ENCODE data around the gene DIAPH3.
A peak's percentile ranks its signal among the peaks of the same experiment; 100 is the strongest.

DIAPH3 gene

GRCh38 chr13:59771272-59771671, 392.5 kb downstream of the DIAPH3 start:
- DNase-seq (ENCODE audit: low read depth) = no peak

GRCh38 chr13:59770451-59770850, 393.3 kb downstream of the DIAPH3 start:
- DNase-seq (ENCODE audit: low read depth) = no peak

- DNase-seq (ENCODE audit: low read depth) = no peak
Measured at GRCh38 chr13:59766236-59766635, 397.5 kb downstream of the DIAPH3 start.

- DNase-seq (ENCODE audit: low read depth) = no peak
Measured at GRCh38 chr13:59755632-59756290, 408.0 kb downstream of the DIAPH3 start.

GRCh38 chr13:59754411-59754810, 409.3 kb downstream of the DIAPH3 start:
- no peak for DNase-seq (ENCODE audit: low read depth)

- DNase-seq (ENCODE audit: low read depth) = no peak
Measured at GRCh38 chr13:59750860-59751259, 412.9 kb downstream of the DIAPH3 start.

- no peak for DNase-seq (ENCODE audit: low read depth)
Measured at GRCh38 chr13:59748046-59748445, 415.7 kb downstream of the DIAPH3 start.

GRCh38 chr13:59747529-59747928, 416.2 kb downstream of the DIAPH3 start:
- no peak for DNase-seq (ENCODE audit: low read depth)

GRCh38 chr13:59746291-59746962, 417.3 kb downstream of the DIAPH3 start:
- peak; percentile 35 for DNase-seq (ENCODE audit: low read depth)

- DNase-seq (ENCODE audit: low read depth) = no peak
Measured at GRCh38 chr13:59745392-59745788, 418.3 kb downstream of the DIAPH3 start.

GRCh38 chr13:59744747-59745391, 418.9 kb downstream of the DIAPH3 start:
- DNase-seq (ENCODE audit: low read depth) = no peak

GRCh38 chr13:59743195-59743594, 420.5 kb downstream of the DIAPH3 start:
- no peak for DNase-seq (ENCODE audit: low read depth)

GRCh38 chr13:59742467-59742866, 421.3 kb downstream of the DIAPH3 start:
- no peak for DNase-seq (ENCODE audit: low read depth)

GRCh38 chr13:59738921-59739320, 424.8 kb downstream of the DIAPH3 start:
- no peak for DNase-seq (ENCODE audit: low read depth)

GRCh38 chr13:59734393-59734792, 429.3 kb downstream of the DIAPH3 start:
- no peak for DNase-seq (ENCODE audit: low read depth)

- DNase-seq (ENCODE audit: low read depth) = no peak
Measured at GRCh38 chr13:59733744-59734143, 430.0 kb downstream of the DIAPH3 start.

GRCh38 chr13:59730026-59730425, 433.7 kb downstream of the DIAPH3 start:
- no peak for DNase-seq (ENCODE audit: low read depth)

GRCh38 chr13:59728896-59729545, 434.7 kb downstream of the DIAPH3 start:
- DNase-seq (ENCODE audit: low read depth) = no peak

- no peak for DNase-seq (ENCODE audit: low read depth)
Measured at GRCh38 chr13:59721926-59722910, 441.5 kb downstream of the DIAPH3 start.

- DNase-seq (ENCODE audit: low read depth) = no peak
Measured at GRCh38 chr13:59715611-59716010, 448.1 kb downstream of the DIAPH3 start.

GRCh38 chr13:59710996-59711701, 452.6 kb downstream of the DIAPH3 start:
- no peak for DNase-seq (ENCODE audit: low read depth)
